Jurkat, Clone E6-1 (cell line): Measurements from ENCODE around the gene RPL7L1.
A peak's percentile ranks its signal among the peaks of the same experiment; 100 is the strongest.

ENCODE experiments used
- DNase-seq: peaks from one replicate; pipeline ENCODE4 v3.0.0-alpha.2; 2011; ENCODE audit warnings: low read depth, low spot score
- H3K4me3 ChIP-seq: 2 replicates; pipeline ENCODE4 v1.5.1; 2011; ENCODE audit warnings: mild to moderate bottlenecking, low read length, control low read depth, moderate library complexity

Gene RPL7L1

DNA sequence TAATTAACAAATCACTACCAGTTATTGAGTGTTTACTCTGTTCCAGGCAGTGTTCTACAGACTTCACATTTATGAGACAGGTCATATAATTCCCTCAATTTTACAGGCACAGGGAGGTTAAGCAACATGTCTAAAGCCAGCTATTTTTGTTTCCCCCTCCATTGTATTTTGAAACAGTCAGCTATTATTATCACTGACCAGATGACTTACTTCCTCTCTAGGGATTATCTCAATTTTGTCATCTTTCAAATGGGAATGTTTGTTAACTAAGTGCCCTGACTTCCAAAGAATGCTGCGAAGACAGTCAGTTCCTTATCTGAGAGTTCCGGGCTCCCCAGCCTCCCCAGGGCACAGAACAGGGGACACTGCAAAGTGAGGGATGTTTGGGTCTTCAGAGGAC, 44.2 kb downstream of the RPL7L1 start:
- no peak overlapping the region for H3K4me3 ChIP-seq
- DNase-seq: no peak

DNA sequence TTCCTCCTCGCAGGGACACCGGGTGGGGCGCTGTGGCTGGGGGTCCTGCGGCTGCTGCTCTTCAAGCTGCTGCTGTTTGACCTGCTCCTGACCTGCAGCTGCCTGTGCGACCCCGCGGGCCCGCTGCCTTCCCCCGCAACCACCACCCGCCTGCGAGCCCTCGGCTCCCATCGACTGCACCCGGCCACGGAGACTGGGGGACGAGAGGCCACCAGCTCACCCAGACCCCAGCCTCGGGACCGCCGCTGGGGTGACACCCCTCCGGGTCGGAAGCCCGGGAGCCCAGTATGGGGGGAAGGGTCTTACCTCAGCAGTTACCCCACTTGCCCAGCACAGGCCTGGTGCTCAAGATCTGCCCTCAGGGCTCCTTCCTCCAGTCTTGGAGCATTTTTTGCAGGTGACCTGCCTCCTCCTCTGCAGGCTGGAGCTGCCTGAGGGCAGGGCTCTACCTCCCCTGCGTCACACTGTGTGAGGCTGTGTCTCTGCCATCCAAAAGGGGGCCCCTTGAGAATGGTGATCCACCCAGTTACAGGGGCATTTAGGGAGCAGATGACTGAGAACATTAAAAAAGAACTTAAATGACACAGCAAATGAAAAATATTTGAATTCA, 45.9 kb downstream of the RPL7L1 start:
- no peak overlapping the region for H3K4me3 ChIP-seq

GRCh38 chr6:42928986-42929820, 49.8 kb downstream of the RPL7L1 start, which contains the start of gene CNPY3:
Gene CNPY3, plus strand, starts transcription at chr6:42929480. Its CDS starts 91 bp downstream, at chr6:42929571.
- H3K4me3 ChIP-seq: peak within 1 kb of the TSS; percentile 94
- DNase-seq: peak; percentile 100

More for the DNA sequence above, 45.9 kb downstream of the RPL7L1 start:
- no peak for DNase-seq

- peak; percentile 80 for DNase-seq
- peak overlapping the region; percentile 94 for H3K4me3 ChIP-seq
These were observed 50.5 kb downstream of the RPL7L1 start for GRCh38 chr6:42929821-42930360.

DNA sequence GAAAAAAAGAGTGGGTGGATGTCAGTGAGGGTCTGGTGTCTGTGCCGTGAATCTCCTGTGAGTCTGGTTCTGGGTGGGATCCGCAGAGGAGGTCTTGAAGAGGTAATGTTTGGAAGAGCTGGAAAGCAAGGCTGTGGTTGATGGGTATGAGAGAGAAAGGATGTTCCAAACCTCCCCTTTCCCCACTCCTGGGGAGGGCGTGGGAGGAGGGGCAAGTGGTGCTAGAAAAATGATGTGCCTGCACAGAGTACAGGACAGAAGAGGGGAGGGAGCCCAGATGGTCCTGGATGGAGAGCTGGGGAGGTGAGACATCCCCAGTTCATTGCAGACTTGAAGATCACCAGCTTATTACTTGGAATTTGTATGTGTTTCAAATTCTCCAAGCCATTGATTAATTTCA, 53.0 kb downstream of the RPL7L1 start:
- H3K4me3 ChIP-seq: no peak overlapping the region
- DNase-seq: no peak

DNA sequence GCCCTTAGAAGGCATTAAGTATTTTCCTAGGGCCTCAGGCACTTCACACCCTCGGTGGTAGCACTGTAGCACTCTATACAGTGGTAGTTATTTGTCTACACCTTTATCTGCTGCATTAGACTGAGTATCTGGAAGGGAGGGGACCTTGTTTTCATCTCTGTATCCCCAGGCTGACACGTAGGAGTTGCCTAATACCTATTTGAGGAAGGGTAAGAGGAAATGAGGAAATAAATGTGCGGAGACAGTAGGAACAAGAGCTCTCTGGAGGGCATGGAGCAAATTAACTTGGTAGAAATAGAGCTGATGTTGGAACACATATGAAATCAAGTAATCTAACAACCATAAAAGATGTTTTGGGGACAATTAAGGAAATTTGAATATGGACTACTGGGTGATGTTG, 53.8 kb downstream of the RPL7L1 start:
- no peak for DNase-seq
- no peak overlapping the region for H3K4me3 ChIP-seq

DNA sequence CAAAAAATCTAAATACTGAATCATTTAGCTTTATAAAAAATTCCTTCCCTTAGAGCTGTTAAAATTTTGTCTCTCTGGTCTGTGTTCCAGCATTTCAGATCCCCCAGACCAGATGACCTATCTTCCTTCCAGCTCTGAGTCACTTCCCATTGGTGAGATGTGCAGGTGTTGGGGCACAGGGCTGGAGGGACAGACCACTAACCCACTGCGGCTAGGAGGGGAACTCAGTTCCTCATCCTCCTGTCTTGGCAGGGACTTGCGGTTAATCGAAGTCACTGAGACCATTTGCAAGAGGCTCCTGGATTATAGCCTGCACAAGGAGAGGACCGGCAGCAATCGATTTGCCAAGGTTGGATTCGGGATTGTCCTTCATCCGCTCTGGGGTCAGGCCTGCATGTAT, 55.9 kb downstream of the RPL7L1 start:
- no peak for DNase-seq
- no peak overlapping the region for H3K4me3 ChIP-seq

- H3K4me3 ChIP-seq: no peak overlapping the region
- no peak for DNase-seq
These were observed 57.0 kb downstream of the RPL7L1 start for GRCh38 chr6:42936398-42936797.

- DNase-seq: no peak
These were observed 58.4 kb downstream of the RPL7L1 start for GRCh38 chr6:42937548-42938427.

DNA sequence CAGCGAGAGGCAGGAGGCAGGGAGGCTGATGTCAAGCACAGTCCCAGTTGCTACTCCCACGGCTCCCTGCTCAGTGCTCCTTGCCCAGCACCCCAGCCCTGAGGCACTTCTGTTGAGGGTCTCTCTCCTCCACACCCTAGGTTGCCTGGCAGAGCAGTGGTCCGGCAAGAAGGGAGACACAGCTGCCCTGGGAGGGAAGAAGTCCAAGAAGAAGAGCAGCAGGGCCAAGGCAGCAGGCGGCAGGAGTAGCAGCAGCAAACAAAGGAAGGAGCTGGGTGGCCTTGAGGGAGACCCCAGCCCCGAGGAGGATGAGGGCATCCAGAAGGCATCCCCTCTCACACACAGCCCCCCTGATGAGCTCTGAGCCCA, 59.0 kb downstream of the RPL7L1 start:
- DNase-seq: no peak
- no peak overlapping the region for H3K4me3 ChIP-seq

More at GRCh38 chr6:42937548-42938427, 58.4 kb downstream of the RPL7L1 start:
- H3K4me3 ChIP-seq: no peak overlapping the region

DNA sequence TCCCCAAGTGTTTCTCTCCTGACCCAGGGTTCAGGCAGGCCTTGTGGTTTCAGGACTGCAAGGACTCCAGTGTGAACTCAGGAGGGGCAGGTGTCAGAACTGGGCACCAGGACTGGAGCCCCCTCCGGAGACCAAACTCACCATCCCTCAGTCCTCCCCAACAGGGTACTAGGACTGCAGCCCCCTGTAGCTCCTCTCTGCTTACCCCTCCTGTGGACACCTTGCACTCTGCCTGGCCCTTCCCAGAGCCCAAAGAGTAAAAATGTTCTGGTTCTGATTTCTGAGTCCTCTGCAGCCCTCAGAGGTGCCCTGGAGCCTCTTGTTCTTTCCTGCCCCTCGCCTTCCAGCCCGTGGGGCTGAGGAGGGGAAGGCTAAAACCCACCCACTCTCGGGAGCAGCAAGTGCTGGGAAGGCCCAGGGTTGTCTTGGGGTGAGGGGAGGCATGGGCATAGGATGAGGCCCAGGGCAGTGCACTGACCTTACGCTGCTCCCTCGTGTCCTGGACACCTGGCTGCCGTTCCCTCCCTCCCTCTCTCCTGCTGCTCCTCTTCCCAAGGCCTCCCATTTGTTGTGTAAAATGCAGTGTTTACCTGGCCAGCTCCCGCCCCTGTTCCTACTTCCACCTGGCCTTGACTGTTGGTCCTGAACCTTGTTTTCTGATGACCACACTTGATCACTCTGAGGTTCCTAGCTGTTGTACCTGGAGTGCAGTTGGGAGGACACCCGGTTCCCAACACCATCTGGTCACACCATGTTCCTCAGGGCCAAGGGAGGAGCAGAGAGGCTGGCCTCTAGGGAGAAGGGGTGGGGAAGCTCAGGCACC, 59.8 kb downstream of the RPL7L1 start:
- no peak for DNase-seq
- H3K4me3 ChIP-seq: no peak overlapping the region
